Measurements from ENCODE around the gene PAM.

Gene PAM

DNA sequence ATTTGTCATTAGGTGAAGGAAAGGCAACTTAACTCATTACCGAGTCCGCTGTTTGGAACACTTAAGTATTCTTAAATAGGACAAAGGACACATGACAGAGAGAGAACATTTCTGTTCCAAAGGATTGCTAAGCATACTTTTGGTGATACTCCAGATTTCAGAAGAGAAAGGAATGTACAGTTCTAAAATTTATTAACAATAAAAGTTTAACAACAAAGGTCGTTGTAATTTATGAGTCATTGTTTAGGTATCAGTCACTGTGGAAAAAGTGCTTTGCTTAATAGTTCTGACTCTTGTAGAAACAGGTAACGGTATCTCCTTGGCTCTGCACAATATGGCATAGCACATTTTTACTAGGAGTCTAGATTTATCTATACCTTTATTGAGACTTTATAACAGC, 36.3 kb upstream of the PAM start:
- no peaks in the 10 kb centered on the region for H3K79me2 ChIP-seq (ENCODE audit: insufficient read depth, low read length)
- no peaks in the 10 kb centered on the region for H3K9me2 ChIP-seq (replicated peaks; ENCODE audit: insufficient read depth, low read length)
- H4K20me1 ChIP-seq (ENCODE audit: low read depth, low read length), result no peaks in the 10 kb centered on the region
- H3K9ac ChIP-seq (ENCODE audit: low read length), result no peak overlapping the region
- H3K27ac ChIP-seq (ENCODE audit: low read depth, low read length), result no peak overlapping the region
- TF ChIP-seq EZH2phosphoT487 (conservative IDR thresholded peaks at IDR 0.05; ENCODE audit: low read length), result no peak
- TF ChIP-seq, protein P1, sequence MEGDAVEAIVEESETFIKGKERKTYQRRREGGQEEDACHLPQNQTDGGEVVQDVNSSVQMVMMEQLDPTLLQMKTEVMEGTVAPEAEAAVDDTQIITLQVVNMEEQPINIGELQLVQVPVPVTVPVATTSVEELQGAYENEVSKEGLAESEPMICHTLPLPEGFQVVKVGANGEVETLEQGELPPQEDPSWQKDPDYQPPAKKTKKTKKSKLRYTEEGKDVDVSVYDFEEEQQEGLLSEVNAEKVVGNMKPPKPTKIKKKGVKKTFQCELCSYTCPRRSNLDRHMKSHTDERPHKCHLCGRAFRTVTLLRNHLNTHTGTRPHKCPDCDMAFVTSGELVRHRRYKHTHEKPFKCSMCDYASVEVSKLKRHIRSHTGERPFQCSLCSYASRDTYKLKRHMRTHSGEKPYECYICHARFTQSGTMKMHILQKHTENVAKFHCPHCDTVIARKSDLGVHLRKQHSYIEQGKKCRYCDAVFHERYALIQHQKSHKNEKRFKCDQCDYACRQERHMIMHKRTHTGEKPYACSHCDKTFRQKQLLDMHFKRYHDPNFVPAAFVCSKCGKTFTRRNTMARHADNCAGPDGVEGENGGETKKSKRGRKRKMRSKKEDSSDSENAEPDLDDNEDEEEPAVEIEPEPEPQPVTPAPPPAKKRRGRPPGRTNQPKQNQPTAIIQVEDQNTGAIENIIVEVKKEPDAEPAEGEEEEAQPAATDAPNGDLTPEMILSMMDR (IDR thresholded peaks at IDR 0.05; ENCODE audit: insufficient read depth, low read length, poor library complexity, severe bottlenecking), result no peak
- no peak overlapping the region for H3K4me3 ChIP-seq (ENCODE audit: insufficient read depth, low read length, poor library complexity, severe bottlenecking)
- no peaks in the 10 kb centered on the region for H3K27me3 ChIP-seq (ENCODE audit: low read length)
- no peak overlapping the region for H2AFZ ChIP-seq (ENCODE audit: low read depth, low read length, severe bottlenecking)
- no peaks in the 10 kb centered on the region for H3K9me3 ChIP-seq (ENCODE audit: insufficient read depth, low read length)
- no peaks in the 10 kb centered on the region for H3K36me3 ChIP-seq (ENCODE audit: low read length)
- H3K4me2 ChIP-seq (ENCODE audit: low read depth, low read length, poor library complexity, severe bottlenecking), result no peak overlapping the region
- H3F3A ChIP-seq (ENCODE audit: insufficient read depth), result no peaks in the 10 kb centered on the region

DNA sequence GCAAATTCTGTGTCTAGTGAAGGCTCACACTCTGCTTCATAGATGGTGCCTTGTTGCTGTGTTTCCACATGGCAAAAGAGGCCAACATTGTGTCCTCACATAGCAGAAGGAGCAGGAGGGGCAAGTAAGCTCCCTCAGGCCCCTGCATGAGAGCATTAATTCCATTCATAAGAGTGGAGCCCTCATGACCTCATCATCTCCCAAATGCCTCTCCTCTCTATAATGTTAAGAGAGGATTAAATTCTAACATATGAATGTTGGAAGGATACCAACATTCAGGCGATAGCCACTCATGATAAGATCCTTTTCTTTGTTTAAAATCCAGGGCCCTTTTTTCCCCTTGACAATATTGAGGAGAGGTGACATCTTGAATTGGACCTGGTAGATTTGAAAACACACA, 35.2 kb upstream of the PAM start:
- Histone ChIP-seq H4K20me1 (ENCODE audit: low read depth, low read length) (no peaks in the 10 kb centered on the region), H3K27ac (ENCODE audit: low read depth, low read length) (no peak overlapping the region), H3K36me3 (ENCODE audit: low read length) (no peaks in the 10 kb centered on the region), H3K79me2 (ENCODE audit: insufficient read depth, low read length) (no peaks in the 10 kb centered on the region), H3K9ac (ENCODE audit: low read length) (no peak overlapping the region), H3F3A (ENCODE audit: insufficient read depth) (no peaks in the 10 kb centered on the region), H3K9me3 (ENCODE audit: insufficient read depth, low read length) (no peaks in the 10 kb centered on the region), H3K27me3 (ENCODE audit: low read length) (no peaks in the 10 kb centered on the region), H3K4me3 (ENCODE audit: insufficient read depth, low read length, poor library complexity, severe bottlenecking) (no peak overlapping the region), H2AFZ (ENCODE audit: low read depth, low read length, severe bottlenecking) (no peak overlapping the region), H3K4me2 (ENCODE audit: low read depth, low read length, poor library complexity, severe bottlenecking) (no peak overlapping the region), H3K9me2 (replicated peaks; ENCODE audit: insufficient read depth, low read length) (no peaks in the 10 kb centered on the region)
- no peak for TF ChIP-seq EZH2phosphoT487 (conservative IDR thresholded peaks at IDR 0.05; ENCODE audit: low read length)

DNA sequence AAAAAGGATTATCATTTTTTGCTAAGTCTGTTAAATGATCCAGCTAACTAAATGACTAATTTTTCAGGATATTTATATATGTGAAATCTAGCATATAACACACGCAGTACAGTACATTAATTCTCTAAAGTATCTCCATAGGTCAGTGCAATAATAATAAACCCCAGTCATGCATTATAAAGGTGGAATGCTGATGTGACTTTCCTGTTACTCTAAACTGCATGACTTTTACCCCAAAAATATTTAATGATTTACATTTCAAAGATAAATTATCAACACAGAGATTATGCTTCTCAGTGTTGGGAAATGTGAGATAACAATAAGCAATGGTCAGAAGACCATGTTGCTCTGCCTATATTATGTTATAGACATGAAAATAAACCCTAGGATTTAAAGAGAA, 34.1 kb upstream of the PAM start:
- no peak overlapping the region for H3K9ac ChIP-seq (ENCODE audit: low read length)
- H3K4me2 ChIP-seq (ENCODE audit: low read depth, low read length, poor library complexity, severe bottlenecking), result no peak overlapping the region
- H3K27me3 ChIP-seq (ENCODE audit: low read length), result no peaks in the 10 kb centered on the region
- TF ChIP-seq, protein P1 (IDR thresholded peaks at IDR 0.05; ENCODE audit: insufficient read depth, low read length, poor library complexity, severe bottlenecking), result no peak
- no peak for TF ChIP-seq EZH2phosphoT487 (conservative IDR thresholded peaks at IDR 0.05; ENCODE audit: low read length)
- no peaks in the 10 kb centered on the region for H3K9me3 ChIP-seq (ENCODE audit: insufficient read depth, low read length)
- H3K27ac ChIP-seq (ENCODE audit: low read depth, low read length), result no peak overlapping the region
- no peaks in the 10 kb centered on the region for H3F3A ChIP-seq (ENCODE audit: insufficient read depth)
- no peaks in the 10 kb centered on the region for H3K36me3 ChIP-seq (ENCODE audit: low read length)
- no peaks in the 10 kb centered on the region for H4K20me1 ChIP-seq (ENCODE audit: low read depth, low read length)
- no peaks in the 10 kb centered on the region for H3K9me2 ChIP-seq (replicated peaks; ENCODE audit: insufficient read depth, low read length)
- H2AFZ ChIP-seq (ENCODE audit: low read depth, low read length, severe bottlenecking), result no peak overlapping the region
- H3K4me3 ChIP-seq (ENCODE audit: insufficient read depth, low read length, poor library complexity, severe bottlenecking), result no peak overlapping the region
- H3K79me2 ChIP-seq (ENCODE audit: insufficient read depth, low read length), result no peaks in the 10 kb centered on the region

DNA sequence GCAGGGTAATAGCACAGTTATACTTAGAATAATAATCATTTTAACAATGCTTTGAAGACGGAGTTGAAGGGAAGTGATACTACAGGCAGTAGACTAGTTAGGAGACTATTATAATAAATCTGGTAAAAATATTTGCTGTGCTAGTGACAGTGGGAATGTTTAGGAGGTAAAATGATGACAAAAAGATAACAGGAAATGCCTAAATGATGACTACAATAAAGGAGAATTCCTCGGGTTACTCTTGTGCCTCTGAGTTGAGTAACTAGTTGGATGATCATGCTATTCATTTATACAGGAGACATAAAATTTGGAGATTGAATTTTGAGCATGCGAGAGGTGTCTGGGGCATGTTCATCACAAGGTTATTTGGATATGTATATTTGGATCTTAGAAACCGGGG, 32.2 kb upstream of the PAM start:
- H2AFZ ChIP-seq (ENCODE audit: low read depth, low read length, severe bottlenecking), result no peak overlapping the region
- no peak overlapping the region for H3K27ac ChIP-seq (ENCODE audit: low read depth, low read length)

More for the DNA sequence above, 32.2 kb upstream of the PAM start:
- H3K36me3 ChIP-seq (ENCODE audit: low read length), result no peaks in the 10 kb centered on the region
- no peak for TF ChIP-seq EZH2phosphoT487 (conservative IDR thresholded peaks at IDR 0.05; ENCODE audit: low read length)
- no peak overlapping the region for H3K4me3 ChIP-seq (ENCODE audit: insufficient read depth, low read length, poor library complexity, severe bottlenecking)
- no peaks in the 10 kb centered on the region for H3K79me2 ChIP-seq (ENCODE audit: insufficient read depth, low read length)
- H3F3A ChIP-seq (ENCODE audit: insufficient read depth), result no peaks in the 10 kb centered on the region
- no peaks in the 10 kb centered on the region for H3K9me3 ChIP-seq (ENCODE audit: insufficient read depth, low read length)
- no peaks in the 10 kb centered on the region for H3K27me3 ChIP-seq (ENCODE audit: low read length)
- no peaks in the 10 kb centered on the region for H4K20me1 ChIP-seq (ENCODE audit: low read depth, low read length)
- no peak overlapping the region for H3K4me2 ChIP-seq (ENCODE audit: low read depth, low read length, poor library complexity, severe bottlenecking)
- no peaks in the 10 kb centered on the region for H3K9me2 ChIP-seq (replicated peaks; ENCODE audit: insufficient read depth, low read length)
- H3K9ac ChIP-seq (ENCODE audit: low read length), result no peak overlapping the region
